ENCODE measurements around the gene LRIT2.

GRCh38 chr10:84193327-84193726 is 32.0 kb downstream of the LRIT2 start:
- TF ChIP-seq POLR2A (IDR thresholded peaks at IDR 0.05): no peak
- no peak for TF ChIP-seq CTCF (IDR thresholded peaks at IDR 0.05)

Measured in adrenal gland (tissue), 5 donors.